HEK293 (cell line): Measurements from ENCODE around the gene LOXL1.

Source experiments
- ATF2 ChIP-seq: fragments of 450-650 bp; formaldehyde crosslinking; IDR thresholded peaks from 2 replicates; pipeline ENCODE4 v1.5.1; 2016; ENCODE audit warnings: missing biosample characterization, missing genetic modification characterization, low read depth
- KLF8 ChIP-seq: fragments of 450-650 bp; formaldehyde crosslinking; IDR thresholded peaks from 2 replicates; pipeline ENCODE4 v1.5.1; 2016; ENCODE audit warnings: missing biosample characterization, missing genetic modification characterization
- ZNF133 ChIP-seq: fragments of 450-650 bp; formaldehyde crosslinking; IDR thresholded peaks from 2 replicates; pipeline ENCODE4 v1.5.1; 2016; ENCODE audit warnings: missing biosample characterization, missing genetic modification characterization

GRCh38 chr15:73936181-73936580, 9.9 kb downstream of the LOXL1 start:
- no peak for TF ChIP-seq ATF2
- no peak for TF ChIP-seq KLF8 (tag by site-specific recombination)
- TF ChIP-seq ZNF133, result no peak
